NCI-H82 treated with DMSO at 0.1 percent for 48 hours (cell line): Measurements from ENCODE around the gene LMAN1.

Source experiments
- DNase-seq: peaks from one replicate; lab custom pipeline; 2025; ENCODE audit not compliant: unreplicated experiment; lab: John Stamatoyannopoulos, UW

LMAN1 gene

GRCh38 chr18:59360381-59360780 is 1.3 kb upstream of the LMAN1 start:
- no peak for DNase-seq

GRCh38 chr18:59359576-59359952 is 499 bp upstream of the LMAN1 start:
- no peak for DNase-seq

- no peak for DNase-seq
These were observed 702 bp downstream of the LMAN1 start for GRCh38 chr18:59358414-59358711.

- no peak for DNase-seq
These were observed 1.1 kb downstream of the LMAN1 start for GRCh38 chr18:59357928-59358327.

GRCh38 chr18:59354731-59355130 is 4.3 kb downstream of the LMAN1 start:
- no peak for DNase-seq

GRCh38 chr18:59353079-59353680 is 5.9 kb downstream of the LMAN1 start:
- DNase-seq, result no peak

GRCh38 chr18:59352250-59352855 is 6.7 kb downstream of the LMAN1 start:
- DNase-seq, result no peak

- no peak for DNase-seq
These were observed 13.5 kb downstream of the LMAN1 start for GRCh38 chr18:59345556-59345955.

- no peak for DNase-seq
These were observed 14.1 kb downstream of the LMAN1 start for GRCh38 chr18:59344996-59345395.

GRCh38 chr18:59343926-59344325 is 15.1 kb downstream of the LMAN1 start:
- no peak for DNase-seq

- no peak for DNase-seq
These were observed 18.2 kb downstream of the LMAN1 start for GRCh38 chr18:59340817-59341216.

- no peak for DNase-seq
These were observed 18.8 kb downstream of the LMAN1 start for GRCh38 chr18:59340312-59340711.

GRCh38 chr18:59332986-59333385 is 26.1 kb downstream of the LMAN1 start:
- DNase-seq, result no peak

- no peak for DNase-seq
These were observed 30.4 kb downstream of the LMAN1 start for GRCh38 chr18:59328683-59329082.

- no peak for DNase-seq
These were observed 33.1 kb downstream of the LMAN1 start for GRCh38 chr18:59325965-59326364.

- DNase-seq, result no peak
These were observed 34.5 kb downstream of the LMAN1 start for GRCh38 chr18:59324623-59324971.

- no peak for DNase-seq
These were observed 35.0 kb downstream of the LMAN1 start for GRCh38 chr18:59323931-59324622.

- DNase-seq, result peak; percentile 84
These were observed 40.5 kb downstream of the LMAN1 start, which contains the start of gene CPLX4 for GRCh38 chr18:59318460-59319050. CPLX4 (minus strand) TSS chr18:59318649; CDS start chr18:59318462, 187 bp downstream.

- no peak for DNase-seq
These were observed 47.4 kb downstream of the LMAN1 start for GRCh38 chr18:59311631-59312030.

GRCh38 chr18:59308938-59309260 is 50.2 kb downstream of the LMAN1 start:
- no peak for DNase-seq

- DNase-seq, result peak; percentile 44
These were observed 50.7 kb downstream of the LMAN1 start for GRCh38 chr18:59308248-59308937.

GRCh38 chr18:59306640-59307039 is 52.4 kb downstream of the LMAN1 start:
- DNase-seq, result no peak
